Prostate gland (tissue), 2 donors: ENCODE results near the gene PNMA5. TPM values are rescaled to one million over a fixed set of nuclear protein-coding genes. Genes with fewer than 3 reads are reported as not detected.
"Not testable (repeated sequence)": the region's sequence is repeated elsewhere in the genome, so short reads cannot be mapped to it uniquely, and the experiment has no call there.

Experiments
- DNase-seq: peaks from one replicate; pipeline ENCODE4 v3.0.0-alpha.2; 2019; ENCODE audit warnings: low spot score
- H3K27ac ChIP-seq, 2 donors: fragments of 200-600 bp; sonication (generic); 2 replicates each; pipeline ENCODE4 v1.5.1; 2017 to 2019
- H3K27me3 ChIP-seq: fragments of 200-600 bp; sonication (generic); replicated peaks from 2 replicates; pipeline ENCODE4 v1.5.1; 2019; ENCODE audit not compliant: insufficient read depth
- H3K36me3 ChIP-seq, 2 donors: fragments of 200-600 bp; sonication (generic); 1 replicate in 1 of 2; 2 replicates in 1 of 2; pipeline versions ENCODE4 v1.5.1 to v1.8.1; 2017 to 2019
- H3K4me1 ChIP-seq: fragments of 200-600 bp; sonication (generic); replicated peaks from 2 replicates; pipeline ENCODE4 v1.5.1; 2019
- H3K4me3 ChIP-seq, 2 donors: fragments of 200-600 bp; sonication (generic); 2 replicates each; pipeline ENCODE4 v1.5.1; 2017 to 2019
- H3K9me3 ChIP-seq: fragments of 200-600 bp; sonication (generic); 2 replicates; pipeline ENCODE4 v1.5.1; 2017
- CTCF ChIP-seq, 4 experiments: fragments of 200-600 bp in 2 of 4; fragments of 450-650 bp in 2 of 4; sonication (generic) in 2 of 4; IDR thresholded peaks; 1 replicate in 3 of 4; 2 replicates in 1 of 4; pipeline ENCODE4 v1.5.1; 2016 to 2019; ENCODE audit warnings: antibody characterized with exemption in 4 of 4, mild to moderate bottlenecking in 2 of 4, moderate library complexity in 2 of 4
- POLR2A ChIP-seq: fragments of 450-650 bp; IDR thresholded peaks from one replicate; pipeline ENCODE4 v1.6.1; 2016; ENCODE audit warnings: antibody characterized with exemption, mild to moderate bottlenecking
- POLR2AphosphoS5 ChIP-seq: sonication (generic); formaldehyde crosslinking; IDR thresholded peaks from one replicate; pipeline ENCODE4 v1.6.1; 2017; ENCODE audit warnings: antibody characterized with exemption
- WGBS: methylation state at CpG from one replicate; pipeline ENCODE4 v1.1.5; 2018; 5-methylcytosine and 5-hydroxymethylcytosine counted together
- intact Hi-C: fragments of 100-400 bp; cut with DNase I; formaldehyde crosslinking; loops from one replicate; pipeline ENCODE4 v1.14.2; 2022
- total RNA-seq, 2 donors: library from RNA; depleted of rRNA; stranded (reverse); fragments of >200 nt; gene quantifications; one replicate each; pipeline ENCODE4 v1.1.0, GENCODE V29; 2016

PNMA5 gene
- total RNA-seq, 2 donors from 2014 or later, result 6.5 TPM; not detected in 1

DNA sequence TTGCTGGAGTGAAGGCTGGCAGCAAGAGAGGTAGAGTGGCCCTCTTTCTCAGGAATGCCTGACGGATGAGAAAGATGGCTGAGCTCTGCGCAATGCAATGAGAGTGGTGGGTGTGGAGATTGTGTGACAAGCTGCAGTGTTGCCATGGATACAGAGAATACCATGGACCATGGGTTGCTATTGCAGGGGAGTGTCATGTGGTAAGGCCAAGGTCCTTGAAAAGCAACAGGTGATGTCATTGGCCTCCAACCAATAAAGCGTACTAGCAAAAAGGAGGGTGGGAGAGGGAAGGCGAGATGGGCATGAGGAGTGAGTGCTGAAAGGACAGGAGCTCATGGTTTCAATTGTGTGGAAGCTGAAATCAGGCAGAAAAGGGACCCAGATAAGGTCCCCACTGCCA is 1.8 kb downstream of the PNMA5 start:
- no peaks in the 10 kb centered on the region for H3K9me3 ChIP-seq
- 68% methylated on average over 4 of the region's 4 CpGs for WGBS
- H3K36me3 ChIP-seq, result no peaks in the 10 kb centered on the region
- TF ChIP-seq CTCF (IDR thresholded peaks at IDR 0.05) (no peak), POLR2A (no peak), POLR2AphosphoS5 (no peak)
- H3K4me1 ChIP-seq, result no peaks in the 10 kb centered on the region
- H3K27me3 ChIP-seq, result no peaks in the 10 kb centered on the region
- H3K27ac ChIP-seq, result no peak overlapping the region
- H3K4me3 ChIP-seq, result no peak overlapping the region
- DNase-seq, result no peak
- intact Hi-C loops, result no loop called here

DNA sequence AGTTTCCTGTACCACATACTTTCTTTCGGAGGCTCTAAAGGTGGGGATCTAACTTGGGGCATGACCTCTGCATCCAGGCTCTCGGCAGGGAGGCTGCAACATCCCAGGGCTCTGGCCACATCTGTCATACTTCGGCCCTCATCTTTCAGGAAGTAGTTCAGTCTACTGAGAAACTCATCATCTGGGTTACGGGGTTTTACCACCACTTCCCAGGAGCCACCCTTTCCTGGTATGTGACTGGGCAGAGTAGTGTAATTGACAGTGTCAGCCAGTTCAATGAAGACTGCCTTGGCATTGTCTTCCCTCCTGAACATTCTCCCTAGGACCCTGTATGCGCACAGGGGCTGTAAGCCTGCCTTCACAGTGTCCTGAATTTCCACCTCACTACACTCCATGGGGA is 2.8 kb downstream of the PNMA5 start:
- Histone ChIP-seq H3K27me3 (no peaks in the 10 kb centered on the region), H3K27ac (no peak overlapping the region), H3K4me3 (no peak overlapping the region), H3K9me3 (no peaks in the 10 kb centered on the region), H3K36me3 (no peaks in the 10 kb centered on the region), H3K4me1 (no peaks in the 10 kb centered on the region)
- DNase-seq, result no peak
- 96% methylated on average over 5 of the region's 5 CpGs for WGBS
- intact Hi-C loops, result no loop called here
- TF ChIP-seq POLR2AphosphoS5 (no peak), CTCF (IDR thresholded peaks at IDR 0.05) (no peak), POLR2A (no peak)

DNA sequence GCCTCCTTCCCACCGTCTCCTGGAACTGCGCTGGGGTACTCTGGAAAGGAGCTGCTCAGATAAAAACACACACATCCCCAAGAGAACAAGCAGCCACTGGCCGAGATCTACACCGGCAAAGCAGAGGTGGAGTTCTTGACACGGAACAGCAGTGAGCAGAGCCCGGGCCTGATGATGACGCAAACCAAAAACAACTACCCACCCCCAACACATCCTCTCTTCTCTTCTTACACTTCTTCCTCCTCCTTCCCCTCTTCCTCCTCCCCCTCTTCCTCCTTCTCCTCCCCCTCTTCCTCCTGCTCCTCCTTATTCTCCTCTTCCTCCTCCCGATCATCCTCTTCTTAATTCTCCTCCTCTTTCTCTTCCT is 4.6 kb downstream of the PNMA5 start:
- no peaks in the 10 kb centered on the region for H3K27me3 ChIP-seq
- DNase-seq, result no peak
- H3K36me3 ChIP-seq, result no peaks in the 10 kb centered on the region
- 61% methylated on average over 8 of the region's 8 CpGs for WGBS
- TF ChIP-seq CTCF (IDR thresholded peaks at IDR 0.05), result no peak
- TF ChIP-seq POLR2A, result no peak
- TF ChIP-seq POLR2AphosphoS5, result no peak
- H3K4me3 ChIP-seq, result no peak overlapping the region
- H3K27ac ChIP-seq, result no peak overlapping the region
- intact Hi-C loops, result no loop called here
- no peaks in the 10 kb centered on the region for H3K9me3 ChIP-seq
- H3K4me1 ChIP-seq, result no peaks in the 10 kb centered on the region

- H3K9me3 ChIP-seq, result no peaks in the 10 kb centered on the region
- no peaks in the 10 kb centered on the region for H3K4me1 ChIP-seq
- H3K27me3 ChIP-seq, result no peaks in the 10 kb centered on the region
- TF ChIP-seq POLR2AphosphoS5 (no peak), CTCF (IDR thresholded peaks at IDR 0.05) (no peak), POLR2A (no peak)
- DNase-seq, result no peak
- intact Hi-C loops, result no loop called here
- no peak overlapping the region for H3K27ac ChIP-seq
- H3K36me3 ChIP-seq, result no peaks in the 10 kb centered on the region
- WGBS, result 87% methylated on average over 4 of the region's 9 CpGs
- no peak overlapping the region for H3K4me3 ChIP-seq
These were observed 5.2 kb downstream of the PNMA5 start for GRCh38 chrX:152988536-152989291.

GRCh38 chrX:152987801-152988200 is 6.1 kb downstream of the PNMA5 start:
- TF ChIP-seq POLR2AphosphoS5 (no peak), CTCF (IDR thresholded peaks at IDR 0.05) (no peak)
- no peak for DNase-seq
- WGBS, result 100% methylated on average over 1 of the region's 8 CpGs
- no peaks in the 10 kb centered on the region for H3K9me3 ChIP-seq
- H3K27me3 ChIP-seq, result no peaks in the 10 kb centered on the region
- H3K4me1 ChIP-seq, result no peaks in the 10 kb centered on the region
- H3K27ac ChIP-seq, result no peak overlapping the region
- intact Hi-C loops, result no loop called here
- no peak overlapping the region for H3K4me3 ChIP-seq
- H3K36me3 ChIP-seq, result no peaks in the 10 kb centered on the region

GRCh38 chrX:152987156-152987555 is 6.8 kb downstream of the PNMA5 start:
- H3K27ac ChIP-seq, H3K4me3 ChIP-seq, H3K27me3 ChIP-seq, H3K4me1 ChIP-seq, intact Hi-C loops, DNase-seq, H3K9me3 ChIP-seq, H3K36me3 ChIP-seq: not testable (repeated sequence)
- WGBS, result 73% methylated on average over 3 of the region's 10 CpGs

DNA sequence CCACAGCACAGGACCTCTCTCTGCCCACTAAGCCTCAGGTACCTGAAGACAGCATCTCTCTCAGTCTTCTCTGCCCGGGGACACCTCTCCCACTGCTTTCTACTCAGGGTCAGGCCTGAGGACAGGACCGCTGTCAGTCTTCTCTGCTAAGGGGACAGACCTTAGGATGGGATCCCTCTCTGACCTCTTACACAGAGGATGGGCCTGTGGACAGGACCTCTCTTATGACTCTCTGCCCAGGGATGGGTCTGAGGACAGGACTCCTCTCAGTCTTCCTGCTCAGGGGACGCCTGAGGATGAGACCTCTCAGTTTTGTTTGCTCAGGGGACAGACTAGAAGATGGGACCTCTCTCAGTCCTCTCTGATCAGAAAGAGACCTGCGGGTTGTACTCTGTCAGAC is 8.5 kb downstream of the PNMA5 start:
- intact Hi-C loops, H3K36me3 ChIP-seq: not testable (repeated sequence)
- WGBS, result no CpG with 5 or more reads among the region's 4 CpGs

More for the DNA sequence above, 8.5 kb downstream of the PNMA5 start:
- not testable (repeated sequence) for DNase-seq, H3K9me3 ChIP-seq, H3K4me1 ChIP-seq, H3K4me3 ChIP-seq, H3K27ac ChIP-seq, H3K27me3 ChIP-seq
